Parathyroid adenoma (tissue), 2 donors: ENCODE results near the gene EEPD1.

Experiments used
- H2AFZ ChIP-seq: fragments of 300-600 bp; sonication (generic); one replicate; pipeline ENCODE4 v1.7.0; 2017; ENCODE audit warnings: antibody characterized with exemption, mild to moderate bottlenecking
- H3K27ac ChIP-seq: fragments of 300-600 bp; sonication (generic); one replicate; pipeline ENCODE4 v1.7.0; 2017
- H3K27me3 ChIP-seq: fragments of 300-600 bp; sonication (generic); one replicate; pipeline ENCODE4 v1.7.0; 2017; ENCODE audit warnings: low read length; ENCODE audit not compliant: control insufficient read depth, insufficient read depth
- H3K36me3 ChIP-seq: fragments of 300-600 bp; sonication (generic); one replicate; pipeline ENCODE4 v1.7.0; 2017; ENCODE audit warnings: low read length; ENCODE audit not compliant: control insufficient read depth, insufficient read depth
- H3K4me1 ChIP-seq: fragments of 300-600 bp; sonication (generic); one replicate; pipeline ENCODE4 v1.7.0; 2017; ENCODE audit warnings: control low read depth
- H3K4me2 ChIP-seq: fragments of 300-600 bp; sonication (generic); one replicate; pipeline ENCODE4 v1.7.0; 2017; ENCODE audit warnings: low read length
- H3K4me3 ChIP-seq: fragments of 300-600 bp; sonication (generic); one replicate; pipeline ENCODE4 v1.7.0; 2017; ENCODE audit warnings: low read depth, low read length
- H3K79me2 ChIP-seq: fragments of 300-600 bp; sonication (generic); one replicate; pipeline ENCODE4 v1.7.0; 2017; ENCODE audit warnings: control low read depth
- H3K9ac ChIP-seq: fragments of 300-600 bp; sonication (generic); one replicate; pipeline ENCODE4 v1.7.0; 2017; ENCODE audit warnings: mild to moderate bottlenecking
- H3K9me3 ChIP-seq: fragments of 300-600 bp; sonication (generic); one replicate; pipeline ENCODE4 v1.7.0; 2017; ENCODE audit warnings: low read length; ENCODE audit not compliant: control insufficient read depth
- CTCF ChIP-seq: fragments of 300-600 bp; sonication (generic); IDR thresholded peaks from one replicate; pipeline ENCODE4 v1.7.0; 2017; ENCODE audit warnings: antibody characterized with exemption, mild to moderate bottlenecking
- donor health status: primary hyperparathyroidism.

EEPD1 gene

GRCh38 chr7:36285276-36285675 is 132.2 kb downstream of the EEPD1 start:
- Histone ChIP-seq H3K4me2 (no peak overlapping the region), H3K4me3 (no peak overlapping the region), H3K27ac (no peak overlapping the region), H3K36me3 (no peaks in the 10 kb centered on the region), H3K4me1 (no peaks in the 10 kb centered on the region), H3K9ac (no peak overlapping the region), H3K79me2 (no peaks in the 10 kb centered on the region), H3K27me3 (no peaks in the 10 kb centered on the region), H2AFZ (no peak overlapping the region), H3K9me3 (no peaks in the 10 kb centered on the region)
- TF ChIP-seq CTCF: no peak

- H3K4me3 ChIP-seq: no peak overlapping the region
- H3K36me3 ChIP-seq: no peaks in the 10 kb centered on the region
- no peaks in the 10 kb centered on the region for H3K9me3 ChIP-seq
- H3K4me1 ChIP-seq: no peaks in the 10 kb centered on the region
- H3K4me2 ChIP-seq: no peak overlapping the region
- H3K79me2 ChIP-seq: no peaks in the 10 kb centered on the region
- H2AFZ ChIP-seq: no peak overlapping the region
- H3K9ac ChIP-seq: no peak overlapping the region
- no peaks in the 10 kb centered on the region for H3K27me3 ChIP-seq
- H3K27ac ChIP-seq: no peak overlapping the region
- no peak for TF ChIP-seq CTCF
Measured at GRCh38 chr7:36286226-36286625, 133.2 kb downstream of the EEPD1 start.

- H3K4me1 ChIP-seq: peaks cover under 1% of the 10 kb centered on the region
- no peak for TF ChIP-seq CTCF
Measured at GRCh38 chr7:36286688-36287087, 133.6 kb downstream of the EEPD1 start.

DNA sequence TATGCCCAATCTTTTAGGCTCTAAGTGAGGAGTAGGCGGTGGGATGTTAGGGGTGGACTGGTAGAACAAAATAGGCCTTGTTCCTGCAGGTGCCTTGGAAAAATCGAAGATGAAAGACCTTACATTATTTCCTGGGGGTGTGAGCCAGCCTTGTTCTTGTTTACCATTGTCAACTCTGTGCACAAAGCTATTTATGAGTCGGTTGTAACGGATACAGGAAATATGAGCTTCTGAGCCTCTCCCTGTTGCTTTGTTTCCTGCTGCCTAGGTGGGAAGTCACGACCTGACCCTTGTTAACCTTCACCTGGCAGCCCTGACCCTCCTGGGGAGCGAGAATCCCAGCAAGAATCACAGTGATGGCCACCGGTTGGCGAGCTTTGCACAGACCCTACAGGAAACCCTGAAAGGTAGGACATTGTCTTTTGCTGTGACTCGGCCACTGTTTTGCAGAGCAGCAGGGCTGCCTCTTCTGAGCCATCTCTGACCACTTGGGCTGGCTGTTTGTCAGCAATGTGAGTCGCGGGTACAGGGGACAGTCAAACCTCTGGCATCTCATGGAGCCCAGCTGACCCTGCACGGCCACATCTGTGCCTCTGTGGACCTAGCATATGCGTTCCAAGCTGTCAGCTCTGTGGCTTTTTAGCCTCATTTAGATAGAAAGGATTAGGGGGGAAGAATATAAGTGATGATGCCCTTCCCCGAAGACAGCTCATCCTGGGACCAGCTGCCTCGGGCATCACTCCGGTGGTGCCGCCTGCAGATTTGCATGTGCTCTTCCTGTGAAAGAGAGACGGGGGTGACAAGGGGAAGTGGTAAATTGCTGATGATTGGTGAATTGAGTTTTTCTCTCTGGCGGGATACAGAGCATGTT is 134.6 kb downstream of the EEPD1 start:
- Histone ChIP-seq H3K36me3 (no peaks in the 10 kb centered on the region), H3K9ac (no peak overlapping the region), H3K4me3 (no peak overlapping the region)

More at GRCh38 chr7:36286688-36287087, 133.6 kb downstream of the EEPD1 start:
- Histone ChIP-seq H3K9me3 (no peaks in the 10 kb centered on the region), H3K27ac (no peak overlapping the region), H3K4me3 (no peak overlapping the region), H3K36me3 (no peaks in the 10 kb centered on the region), H3K79me2 (no peaks in the 10 kb centered on the region), H3K4me2 (no peak overlapping the region), H3K9ac (no peak overlapping the region), H3K27me3 (no peaks in the 10 kb centered on the region), H2AFZ (no peak overlapping the region)

More for the DNA sequence above, 134.6 kb downstream of the EEPD1 start:
- Histone ChIP-seq H3K27ac (no peak overlapping the region), H3K9me3 (no peaks in the 10 kb centered on the region), H3K79me2 (no peaks in the 10 kb centered on the region), H3K4me1 (peaks cover 5% of the 10 kb centered on the region), H3K4me2 (no peak overlapping the region), H3K27me3 (no peaks in the 10 kb centered on the region), H2AFZ (no peak overlapping the region)
- TF ChIP-seq CTCF: no peak
